CD14-positive monocyte (primary cell): ENCODE measurements around the gene TBC1D22A. TPM values are rescaled to one million over a fixed set of nuclear protein-coding genes. Genes with fewer than 3 reads are reported as not detected.

Experiments
- DNase-seq, 3 donors: peaks; one replicate each; pipeline ENCODE4 v3.0.0-alpha.2; 2011 to 2022
- H2AFZ ChIP-seq: 2 replicates; pipeline ENCODE4 v1.6.0; 2012; ENCODE audit warnings: mild to moderate bottlenecking, low read depth, low read length, inconsistent platforms; ENCODE audit not compliant: insufficient read depth, poor library complexity, severe bottlenecking
- H3K27ac ChIP-seq, 2 donors: 1 replicate in 1 of 2; 2 replicates in 1 of 2; pipeline ENCODE4 v1.5.1; 2012 to 2013; ENCODE audit warnings: low read length in 2 of 2, control low read depth in 1 of 2, inconsistent platforms in 1 of 2, low read depth in 1 of 2, mild to moderate bottlenecking in 1 of 2
- H3K27me3 ChIP-seq, 2 donors: one replicate each; pipeline versions ENCODE4 v1.6.0 to v1.6.1; 2011 to 2013; ENCODE audit warnings: low read length in 2 of 2; ENCODE audit not compliant: control insufficient read depth in 2 of 2, insufficient read depth in 2 of 2
- H3K36me3 ChIP-seq, 2 donors: replicated peaks in 1 of 2; 1 replicate in 1 of 2; 2 replicates in 1 of 2; pipeline versions ENCODE4 v1.5.1 to v1.6.1; 2012 to 2013; ENCODE audit warnings: low read length in 2 of 2, control low read depth in 1 of 2, inconsistent platforms in 1 of 2, mild to moderate bottlenecking in 1 of 2; ENCODE audit not compliant: insufficient read depth in 2 of 2, control insufficient read depth in 1 of 2
- H3K4me1 ChIP-seq, 2 donors: 1 replicate in 1 of 2; 2 replicates in 1 of 2; pipeline versions ENCODE4 v1.5.1 to v1.6.1; 2012 to 2013; ENCODE audit warnings: low read length in 2 of 2, control low read depth in 1 of 2, inconsistent platforms in 1 of 2, mild to moderate bottlenecking in 1 of 2, moderate library complexity in 1 of 2; ENCODE audit not compliant: insufficient read depth in 2 of 2, control insufficient read depth in 1 of 2
- H3K4me2 ChIP-seq: replicated peaks from 2 replicates; pipeline ENCODE3; 2012; ENCODE audit warnings: low read length, moderate library complexity, mild to moderate bottlenecking; ENCODE audit not compliant: poor library complexity, severe bottlenecking; ENCODE audit errors: extremely low read depth
- H3K4me3 ChIP-seq, 3 experiments: fragments of 200-600 bp in 1 of 3; sonication (generic) in 1 of 3; replicated peaks in 1 of 3; 1 replicate in 2 of 3; 2 replicates in 1 of 3; pipeline ENCODE4 v1.5.1; 2011 to 2013; ENCODE audit warnings: low read length in 3 of 3, mild to moderate bottlenecking in 3 of 3, control low read depth in 2 of 3, low read depth in 2 of 3, inconsistent platforms in 1 of 3, moderate library complexity in 1 of 3
- H3K79me2 ChIP-seq: 2 replicates; pipeline ENCODE4 v1.6.0; 2012; ENCODE audit warnings: mild to moderate bottlenecking, control low read depth, inconsistent platforms, low read length, moderate library complexity; ENCODE audit not compliant: insufficient read depth
- H3K9ac ChIP-seq: 2 replicates; pipeline ENCODE4 v1.6.0; 2017; ENCODE audit warnings: low read length, mild to moderate bottlenecking; ENCODE audit not compliant: insufficient read depth, poor library complexity, severe bottlenecking
- H3K9me3 ChIP-seq, 2 donors: replicated peaks in 1 of 2; 1 replicate in 1 of 2; 2 replicates in 1 of 2; pipeline versions ENCODE4 v1.5.1 to v1.6.1; 2012 to 2013; ENCODE audit warnings: low read length in 2 of 2, control low read depth in 1 of 2; ENCODE audit not compliant: control insufficient read depth in 1 of 2, insufficient read depth in 1 of 2
- H4K20me1 ChIP-seq: 2 replicates; pipeline ENCODE4 v1.6.0; 2012; ENCODE audit warnings: mild to moderate bottlenecking, low read length, control low read depth, moderate library complexity; ENCODE audit not compliant: insufficient read depth
- H3K27ac Mint-ChIP-seq, 7 donors: one replicate each; pipeline ENCODE4 v1.8.0; 2020; ENCODE audit warnings: mild to moderate bottlenecking in 7 of 7, mixed read lengths in 7 of 7, moderate library complexity in 6 of 7, inconsistent platforms in 2 of 7
- H3K27me3 Mint-ChIP-seq, 3 donors: one replicate each; pipeline ENCODE4 v1.8.0; 2021 to 2022; ENCODE audit warnings: low read depth in 3 of 3, mild to moderate bottlenecking in 3 of 3, mixed read lengths in 3 of 3, moderate library complexity in 3 of 3, inconsistent platforms in 1 of 3
- H3K36me3 Mint-ChIP-seq, 2 donors: one replicate each; pipeline ENCODE4 v1.8.0; 2020; ENCODE audit warnings: mixed read lengths in 2 of 2, inconsistent platforms in 1 of 2, mild to moderate bottlenecking in 1 of 2
- H3K4me1 Mint-ChIP-seq: one replicate; pipeline ENCODE4 v1.8.0; 2020; ENCODE audit warnings: mild to moderate bottlenecking, mixed read lengths
- H3K4me3 Mint-ChIP-seq, 2 donors: one replicate each; pipeline ENCODE4 v1.8.0; 2020; ENCODE audit warnings: mild to moderate bottlenecking in 2 of 2, mixed read lengths in 2 of 2, moderate library complexity in 1 of 2
- H3K9me3 Mint-ChIP-seq, 7 donors: one replicate each; pipeline ENCODE4 v1.8.0; 2020 to 2022; ENCODE audit warnings: mixed read lengths in 7 of 7, mild to moderate bottlenecking in 6 of 7, moderate library complexity in 6 of 7, inconsistent platforms in 2 of 7
- CTCF ChIP-seq: fragments of 200-600 bp; IDR thresholded peaks from one replicate; pipeline ENCODE4 v1.8.0; 2022; ENCODE audit warnings: antibody characterized with exemption, mild to moderate bottlenecking
- WGBS: methylation state at CpG from one replicate; pipeline ENCODE4 v1.1.5; 2013; ENCODE audit warnings: missing lambda C conversion rate; ENCODE audit not compliant: insufficient coverage; 5-methylcytosine and 5-hydroxymethylcytosine counted together
- intact Hi-C, 2 donors: fragments of 100-400 bp; cut with micrococcal nuclease; formaldehyde crosslinking; loops; one replicate each; pipeline versions ENCODE4 v1.15.0 to v1.15.1; 2023
- polyA plus RNA-seq, 3 donors: library from polyadenylated mRNA; depleted of rRNA in 1 of 3; unstranded in 2 of 3; stranded (reverse) in 1 of 3; fragments of 300-500 nt in 2 of 3; fragments of >200 nt in 1 of 3; fragmentation: Illumina TruSeq in 2 of 3; gene quantifications; 1 replicate in 2 of 3; 2 replicates in 1 of 3; pipeline ENCODE4 v1.2.3, GENCODE V29; 2012 to 2021

Gene TBC1D22A
- polyA plus RNA-seq, 3 donors: 25.9 to 36.2 (median 29.5) TPM

DNA sequence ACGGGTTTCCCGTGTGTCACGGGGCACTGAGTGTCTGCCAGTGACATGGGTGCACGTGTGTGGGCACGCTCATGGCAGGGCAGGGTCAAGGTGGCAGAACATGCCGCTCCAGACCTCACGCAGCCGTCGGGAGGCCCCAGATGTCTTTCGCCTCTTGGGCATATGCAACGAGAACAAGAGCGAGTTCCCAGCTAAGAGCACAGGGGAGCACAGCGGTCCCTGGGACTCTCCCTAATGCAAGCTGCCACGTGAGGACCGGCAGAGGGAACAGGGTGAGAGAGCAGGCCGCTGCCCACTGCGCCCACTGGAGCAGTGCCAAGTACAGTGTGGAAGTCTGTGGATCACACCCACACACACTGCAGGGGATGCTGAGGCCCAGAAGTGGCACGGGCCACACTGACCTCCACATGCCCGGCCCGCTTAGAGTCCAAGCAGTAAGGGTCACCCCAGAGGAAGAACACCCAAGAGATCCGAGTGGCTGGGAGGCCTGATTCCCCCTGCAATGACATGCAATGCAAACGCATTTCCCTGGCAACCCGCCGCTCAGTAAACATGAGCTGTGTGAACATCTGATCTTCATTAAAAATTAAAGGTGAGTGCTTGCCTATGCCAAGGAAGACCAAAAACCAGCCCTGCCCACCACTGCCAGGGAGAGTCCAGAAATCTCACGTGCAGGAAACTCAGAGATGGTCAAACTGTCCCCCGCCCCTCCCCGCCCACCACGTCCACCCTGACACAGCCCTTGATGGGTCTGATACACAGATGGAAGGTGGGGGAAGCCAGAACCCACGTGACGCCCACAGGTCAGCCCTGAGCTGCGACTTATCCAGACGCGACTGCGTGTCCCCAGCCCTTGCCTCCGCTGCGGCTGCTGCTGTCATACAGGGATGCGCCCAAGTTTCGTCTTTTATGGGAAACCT is 36.1 kb upstream of the TBC1D22A start:
- H3K9me3 Mint-ChIP-seq: no peaks in the 10 kb centered on the region
- Histone ChIP-seq H3K27me3 (no peaks in the 10 kb centered on the region), H4K20me1 (peaks cover 100% of the 10 kb centered on the region), H3K27ac (peak overlapping the region in 1 of 2 donors; percentile 5), H3K9me3 (no peaks in the 10 kb centered on the region), H3K4me2 (no peak overlapping the region), H3K9ac (no peak overlapping the region), H3K4me1 (no peaks in the 10 kb centered on the region), H3K4me3 (no peak overlapping the region), H2AFZ (no peak overlapping the region), H3K36me3 (peaks cover 43 to 90% of the 10 kb centered on the region in 2 donors), H3K79me2 (peaks cover 98% of the 10 kb centered on the region)
- intact Hi-C loops: no loop called here
- H3K4me1 Mint-ChIP-seq: peaks cover 5% of the 10 kb centered on the region
- WGBS: 95% methylated on average over 25 of the region's 38 CpGs
- H3K27me3 Mint-ChIP-seq: no peaks in the 10 kb centered on the region
- H3K27ac Mint-ChIP-seq: peak overlapping the region in 3 of 7 donors; percentile 14 to 55 (median 26)
- DNase-seq: no peak
- TF ChIP-seq CTCF: no peak
- H3K4me3 Mint-ChIP-seq: no peak overlapping the region
- H3K36me3 Mint-ChIP-seq: peaks cover 48 to 90% of the 10 kb centered on the region in 2 donors

DNA sequence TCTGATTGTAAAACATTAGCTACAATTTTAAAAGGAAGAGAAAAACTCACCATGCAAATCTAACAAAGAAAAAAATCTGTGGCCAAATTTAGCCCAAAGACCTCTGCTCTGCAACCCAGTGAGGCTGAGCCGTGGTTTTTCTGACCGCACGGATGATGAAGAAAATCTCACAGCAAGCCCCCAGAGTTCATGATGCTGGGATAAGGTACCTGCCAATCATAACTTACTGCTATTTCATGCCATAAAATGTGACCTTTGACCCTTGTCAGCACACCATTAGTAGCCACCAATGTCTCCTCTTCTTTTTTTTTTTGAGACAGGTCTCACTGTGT is 35.5 kb upstream of the TBC1D22A start:
- Histone ChIP-seq H3K4me2 (no peak overlapping the region), H3K36me3 (peaks cover 47 to 90% of the 10 kb centered on the region in 2 donors), H3K4me1 (no peaks in the 10 kb centered on the region), H3K4me3 (no peak overlapping the region), H3K9me3 (no peaks in the 10 kb centered on the region), H3K79me2 (peaks cover 100% of the 10 kb centered on the region), H3K27me3 (no peaks in the 10 kb centered on the region), H3K27ac (no peak overlapping the region), H3K9ac (no peak overlapping the region), H2AFZ (no peak overlapping the region), H4K20me1 (peaks cover 100% of the 10 kb centered on the region)
- intact Hi-C loops: no loop called here
- 89% methylated on average over 3 of the region's 3 CpGs for WGBS
- H3K9me3 Mint-ChIP-seq: no peaks in the 10 kb centered on the region
- no peak for DNase-seq
- no peaks in the 10 kb centered on the region for H3K27me3 Mint-ChIP-seq
- no peak overlapping the region for H3K4me3 Mint-ChIP-seq
- H3K27ac Mint-ChIP-seq: peak overlapping the region in 2 of 7 donors; percentile 10 to 63
- H3K36me3 Mint-ChIP-seq: peaks cover 49 to 90% of the 10 kb centered on the region in 2 donors
- H3K4me1 Mint-ChIP-seq: peaks cover 7% of the 10 kb centered on the region
- no peak for TF ChIP-seq CTCF
